CD1c-positive myeloid dendritic cell (primary cell): ENCODE results near the gene TTC21A.

Experiments
- DNase-seq: peaks from one replicate; pipeline ENCODE4 v3.0.0-alpha.2; 2016; ENCODE audit errors: extremely low spot score

TTC21A gene

GRCh38 chr3:39114456-39114855, 7.0 kb downstream of the TTC21A start:
- DNase-seq = no peak

- no peak for DNase-seq
These were observed 8.4 kb downstream of the TTC21A start for GRCh38 chr3:39115870-39116269.

GRCh38 chr3:39118079-39118478, 10.6 kb downstream of the TTC21A start:
- no peak for DNase-seq

- DNase-seq = no peak
These were observed 11.6 kb downstream of the TTC21A start for GRCh38 chr3:39118931-39119660.

- DNase-seq = no peak
These were observed 14.1 kb downstream of the TTC21A start for GRCh38 chr3:39121621-39122020.

- no peak for DNase-seq
These were observed 15.3 kb downstream of the TTC21A start for GRCh38 chr3:39122813-39123212.

- DNase-seq = no peak
These were observed 17.7 kb downstream of the TTC21A start for GRCh38 chr3:39124876-39125840.

GRCh38 chr3:39125841-39126500, 18.5 kb downstream of the TTC21A start:
- no peak for DNase-seq

- DNase-seq = peak; percentile 71
These were observed 19.1 kb downstream of the TTC21A start for GRCh38 chr3:39126532-39127071.

- DNase-seq = no peak
These were observed 19.9 kb downstream of the TTC21A start for GRCh38 chr3:39127269-39127907.

- DNase-seq = no peak
These were observed 20.4 kb downstream of the TTC21A start for GRCh38 chr3:39127908-39128304.

GRCh38 chr3:39128951-39129350, 21.5 kb downstream of the TTC21A start:
- no peak for DNase-seq

GRCh38 chr3:39130026-39130425, 22.5 kb downstream of the TTC21A start:
- DNase-seq = no peak

- no peak for DNase-seq
These were observed 23.3 kb downstream of the TTC21A start for GRCh38 chr3:39130693-39131265.

- no peak for DNase-seq
These were observed 24.9 kb downstream of the TTC21A start for GRCh38 chr3:39132096-39133092.

GRCh38 chr3:39133093-39133490, 25.6 kb downstream of the TTC21A start:
- DNase-seq = no peak

- no peak for DNase-seq
These were observed 26.3 kb downstream of the TTC21A start for GRCh38 chr3:39133822-39134221.

GRCh38 chr3:39134305-39134704, 26.8 kb downstream of the TTC21A start:
- no peak for DNase-seq

GRCh38 chr3:39135170-39135805, 27.8 kb downstream of the TTC21A start:
- DNase-seq = no peak
